22Rv1 (cell line): ENCODE data around the gene PRAMEF12.

Experiments used
- CTCF ChIP-seq: fragments of 450-650 bp; IDR thresholded peaks from 2 replicates; pipeline ENCODE4 v1.5.1; 2017; ENCODE audit warnings: mild to moderate bottlenecking
- ZFX ChIP-seq: fragments of 450-650 bp; IDR thresholded peaks from 2 replicates; pipeline ENCODE4 v1.6.1; 2017; ENCODE audit warnings: antibody characterized with exemption, borderline replicate concordance

- TF ChIP-seq CTCF = no peak
- no peak for TF ChIP-seq ZFX
Observed at GRCh38 chr1:12762766-12763165, 10.8 kb upstream of the PRAMEF12 start.
